Pancreas (tissue), 10 donors: Measurements from ENCODE around the gene B3GNT5. TPM values are rescaled to one million over a fixed set of nuclear protein-coding genes. Genes with fewer than 3 reads are reported as not detected.

Source experiments
- ATAC-seq, 4 donors: fragments of 200-7000 bp; cut with Tn5 transposase; one replicate each; pipeline versions ENCODE4 v1.8.0 to v1.9.1; 2020; ENCODE audit warnings: mild to moderate bottlenecking in 4 of 4, moderate library complexity in 4 of 4
- DNase-seq, 6 donors: peaks; one replicate each; pipeline ENCODE4 v3.0.0-alpha.2; 2020
- FAIRE-seq: peaks from 2 replicates; lab custom pipeline; 2012; peaks lifted over from hg19 to GRCh38; lab: Jason Lieb, UNC
- H3K27ac ChIP-seq, 4 donors: fragments of 200-600 bp; sonication (generic); 1 replicate in 3 of 4; 2 replicates in 1 of 4; pipeline versions ENCODE4 v1.5.0 to v1.8.0; 2020
- H3K27me3 ChIP-seq, 4 donors: fragments of 200-600 bp; one replicate each; pipeline ENCODE4 v1.8.0; 2021
- H3K36me3 ChIP-seq, 3 donors: fragments of 200-600 bp; sonication (generic) in 1 of 3; one replicate each; pipeline versions ENCODE4 v1.5.0 to v1.8.0; 2020 to 2021
- H3K4me1 ChIP-seq, 3 donors: fragments of 200-600 bp; one replicate each; pipeline ENCODE4 v1.8.0; 2021
- H3K4me3 ChIP-seq, 4 donors: fragments of 200-600 bp; sonication (generic) in 2 of 4; one replicate each; pipeline versions ENCODE4 v1.5.0 to v1.8.0; 2020 to 2021
- H3K9me3 ChIP-seq, 4 donors: fragments of 200-600 bp; one replicate each; pipeline ENCODE4 v1.8.0; 2021
- CTCF ChIP-seq, 4 donors: fragments of 200-600 bp; sonication (generic) in 3 of 4; IDR thresholded peaks; one replicate each; pipeline versions ENCODE4 v1.5.0 to v1.8.0; 2021; ENCODE audit warnings: antibody characterized with exemption in 4 of 4
- WGBS, 2 donors: extraction: QIAGEN DNeasy Blood & Tissue Kit; methylation state at CpG; one replicate each; pipeline ENCODE4 v1.1.7; 2013; 5-methylcytosine and 5-hydroxymethylcytosine counted together
- intact Hi-C, 3 donors: fragments of 100-400 bp; cut with DNase I; formaldehyde crosslinking; loops; one replicate each; pipeline versions ENCODE4 v1.11.1 to v1.14.2; 2022
- polyA plus RNA-seq, 2 donors: library from polyadenylated mRNA; stranded (reverse); fragments of 200-250 nt; gene quantifications; one replicate each; pipeline ENCODE4 v1.2.3, GENCODE V29; 2013
- total RNA-seq, 6 donors: library from RNA; stranded (reverse); fragmentation: NEBNext Ultra II Directional in 4 of 6; extraction: Animal tissue kit (Norgen Biotek cat#: 25700) in 4 of 6; gene quantifications; one replicate each; pipeline versions ENCODE4 v1.2.1 to v1.2.4, GENCODE V29; 2021 to 2023
- donor health status: healthy with polysubstance abuse.
- donor health status: DM: no; HTN: no; CAD: no; lungs with moderate emphysema.
- donor health status: DM: no; HTN: no; CAD: no.
- donor health status: control.
- donor health status: control.
- donor health status: Bipolar disorder and iron deficiency.
- donor health status: DM: yes; HTN: yes; CAD: no.
- donor health status: DM: no; HTN: no; CAD: no.
- donor health status: DM: no; HTN: no; CAD: no.
- donor health status: DM: yes; HTN: yes; CAD: no.

B3GNT5 gene
- total and polyA plus RNA-seq, 8 donors: 3.0 to 13.7 (median 5.2) TPM

GRCh38 chr3:183313764-183314163 is 60.7 kb downstream of the B3GNT5 start:
- 79 to 88% methylated on average over 7 of the region's 7 CpGs for WGBS, 2 donors
- no peak overlapping the region for H3K4me3 ChIP-seq

GRCh38 chr3:183315739-183316138 is 62.7 kb downstream of the B3GNT5 start:
- TF ChIP-seq CTCF (IDR thresholded peaks at IDR 0.05): no peak
- no peak for ATAC-seq
- WGBS, 2 donors: 94 to 95% methylated on average over 8 of the region's 8 CpGs

More at GRCh38 chr3:183313764-183314163, 60.7 kb downstream of the B3GNT5 start:
- H3K4me1 ChIP-seq: no peaks in the 10 kb centered on the region
- no peak for TF ChIP-seq CTCF (IDR thresholded peaks at IDR 0.05)
- H3K27ac ChIP-seq: no peak overlapping the region
- H3K36me3 ChIP-seq: no peaks in the 10 kb centered on the region
- FAIRE-seq: no peak
- no peaks in the 10 kb centered on the region for H3K9me3 ChIP-seq
- no peaks in the 10 kb centered on the region for H3K27me3 ChIP-seq
- DNase-seq: no peak
- no peak for ATAC-seq
- intact Hi-C loops: no loop called here

GRCh38 chr3:183317271-183317670 is 64.2 kb downstream of the B3GNT5 start:
- no peaks in the 10 kb centered on the region for H3K36me3 ChIP-seq
- DNase-seq (no peak), FAIRE-seq (no peak), ATAC-seq (no peak)
- WGBS, 2 donors: 72 to 75% methylated on average over 8 of the region's 8 CpGs
- no peaks in the 10 kb centered on the region for H3K27me3 ChIP-seq
- no peak overlapping the region for H3K4me3 ChIP-seq
- H3K9me3 ChIP-seq: no peaks in the 10 kb centered on the region
- no peak for TF ChIP-seq CTCF (IDR thresholded peaks at IDR 0.05)
- no peak overlapping the region for H3K27ac ChIP-seq
- intact Hi-C loops: no loop called here
- H3K4me1 ChIP-seq: no peaks in the 10 kb centered on the region

More at GRCh38 chr3:183315739-183316138, 62.7 kb downstream of the B3GNT5 start:
- Histone ChIP-seq H3K27me3 (no peaks in the 10 kb centered on the region), H3K27ac (no peak overlapping the region), H3K9me3 (no peaks in the 10 kb centered on the region), H3K4me3 (no peak overlapping the region), H3K36me3 (no peaks in the 10 kb centered on the region), H3K4me1 (no peaks in the 10 kb centered on the region)
- FAIRE-seq: no peak
- intact Hi-C loops: no loop called here
- DNase-seq: no peak

- no peak for FAIRE-seq
- H3K4me3 ChIP-seq: no peak overlapping the region
- no peak for DNase-seq
- H3K27me3 ChIP-seq: no peaks in the 10 kb centered on the region
- H3K9me3 ChIP-seq: no peaks in the 10 kb centered on the region
- H3K36me3 ChIP-seq: no peaks in the 10 kb centered on the region
- intact Hi-C loops: no loop called here
- H3K27ac ChIP-seq: no peak overlapping the region
- ATAC-seq: no peak
- WGBS, 2 donors: 66 to 72% methylated on average over 10 of the region's 10 CpGs
- no peak for TF ChIP-seq CTCF (IDR thresholded peaks at IDR 0.05)
- no peaks in the 10 kb centered on the region for H3K4me1 ChIP-seq
Observed at GRCh38 chr3:183317886-183318865, 65.1 kb downstream of the B3GNT5 start.

- intact Hi-C loops: no loop called here
- no peak overlapping the region for H3K4me3 ChIP-seq
- no peak for DNase-seq
- ATAC-seq: no peak
- no peaks in the 10 kb centered on the region for H3K27me3 ChIP-seq
- H3K36me3 ChIP-seq: no peaks in the 10 kb centered on the region
- no peak overlapping the region for H3K27ac ChIP-seq
- TF ChIP-seq CTCF (IDR thresholded peaks at IDR 0.05): no peak
- H3K4me1 ChIP-seq: no peaks in the 10 kb centered on the region
- FAIRE-seq: no peak
- no peaks in the 10 kb centered on the region for H3K9me3 ChIP-seq
- WGBS, 2 donors: 82 to 88% methylated on average over 5 of the region's 5 CpGs
Observed at GRCh38 chr3:183318877-183319276, 65.8 kb downstream of the B3GNT5 start.
